22Rv1 (cell line): ENCODE results near the gene DCTN2.

Experiments used
- CTCF ChIP-seq: fragments of 450-650 bp; IDR thresholded peaks from 2 replicates; pipeline ENCODE4 v1.5.1; 2017; ENCODE audit warnings: mild to moderate bottlenecking
- ZFX ChIP-seq: fragments of 450-650 bp; IDR thresholded peaks from 2 replicates; pipeline ENCODE4 v1.6.1; 2017; ENCODE audit warnings: antibody characterized with exemption, borderline replicate concordance

GRCh38 chr12:57586128-57586527 lies 39.1 kb upstream of the DCTN2 start:
- TF ChIP-seq CTCF (no peak), ZFX (no peak)
